Gastrocnemius medialis (tissue), 4 donors: ENCODE data around the gene RASAL2. TPM values are rescaled to one million over a fixed set of nuclear protein-coding genes. Genes with fewer than 3 reads are reported as not detected.

ENCODE experiments used
- ATAC-seq, 2 donors: fragments of 150-250 bp; one replicate each; pipeline ENCODE4 v1.9.1; 2016
- DNase-seq, 2 donors: peaks; one replicate each; pipeline ENCODE4 v3.0.0-alpha.2; 2019
- H3K27ac ChIP-seq, 4 donors: fragments of 200-600 bp; sonication (generic); 1 replicate in 1 of 4; 2 replicates in 3 of 4; pipeline ENCODE4 v1.5.1; 2016 to 2018; ENCODE audit warnings: mild to moderate bottlenecking in 2 of 4, moderate library complexity in 1 of 4
- H3K27me3 ChIP-seq, 3 donors: fragments of 200-600 bp; sonication (generic) in 2 of 3; 1 replicate in 1 of 3; 2 replicates in 2 of 3; pipeline versions ENCODE4 v1.5.1 to v1.6.0; 2016 to 2019; ENCODE audit warnings: mild to moderate bottlenecking in 1 of 3, moderate library complexity in 1 of 3
- H3K36me3 ChIP-seq, 2 donors: fragments of 200-600 bp; sonication (generic) in 1 of 2; one replicate each; pipeline ENCODE4 v1.5.1; 2017 to 2018
- H3K4me1 ChIP-seq, 2 donors: fragments of 200-600 bp; sonication (generic) in 1 of 2; one replicate each; pipeline ENCODE4 v1.5.1; 2016 to 2017; ENCODE audit warnings: mild to moderate bottlenecking in 2 of 2
- H3K4me3 ChIP-seq, 4 donors: fragments of 200-600 bp; sonication (generic) in 3 of 4; 1 replicate in 1 of 4; 2 replicates in 3 of 4; pipeline ENCODE4 v1.5.1; 2016 to 2019; ENCODE audit warnings: mild to moderate bottlenecking in 2 of 4
- H3K9me3 ChIP-seq, 3 donors: fragments of 200-600 bp; sonication (generic) in 2 of 3; 1 replicate in 1 of 3; 2 replicates in 2 of 3; pipeline ENCODE4 v1.5.1; 2016 to 2019
- POLR2A ChIP-seq, 2 donors: fragments of 450-650 bp; IDR thresholded peaks; one replicate each; pipeline ENCODE4 v1.6.1; 2017; ENCODE audit warnings: antibody characterized with exemption in 2 of 2, mild to moderate bottlenecking in 2 of 2, moderate library complexity in 2 of 2
- in situ Hi-C, 4 donors: fragments of 200-750 bp; cut with MboI; loops; one replicate each; pipeline versions ENCODE4 v1.15.0 to v1.8.0; 2017; ENCODE audit warnings: low sequenced_read_pairs in 4 of 4
- intact Hi-C: fragments of 100-400 bp; cut with DNase I; formaldehyde crosslinking; loops from one replicate; pipeline ENCODE4 v1.15.1; 2023; ENCODE audit warnings: low total_unique reads
- total RNA-seq, 4 donors: library from RNA; depleted of rRNA; stranded (reverse); fragments of >200 nt; gene quantifications; one replicate each; pipeline versions ENCODE4 v1.1.0 to v1.2.3, GENCODE V29; 2016
- TF ChIP-seq, protein P1 (sequence below), 5 experiments: fragments of 450-650 bp in 3 of 5; fragments of 200-600 bp in 2 of 5; sonication (generic) in 2 of 5; IDR thresholded peaks in 4 of 5; conservative IDR thresholded peaks in 1 of 5; 1 replicate in 4 of 5; 2 replicates in 1 of 5; pipeline ENCODE4 v1.5.1; 2016 to 2019; ENCODE audit warnings: antibody characterized with exemption in 5 of 5, mild to moderate bottlenecking in 3 of 5, moderate library complexity in 3 of 5

RASAL2 gene
- total RNA-seq, 4 donors from 2014 or later: 7.6 to 13.4 (median 8.8) TPM

DNA sequence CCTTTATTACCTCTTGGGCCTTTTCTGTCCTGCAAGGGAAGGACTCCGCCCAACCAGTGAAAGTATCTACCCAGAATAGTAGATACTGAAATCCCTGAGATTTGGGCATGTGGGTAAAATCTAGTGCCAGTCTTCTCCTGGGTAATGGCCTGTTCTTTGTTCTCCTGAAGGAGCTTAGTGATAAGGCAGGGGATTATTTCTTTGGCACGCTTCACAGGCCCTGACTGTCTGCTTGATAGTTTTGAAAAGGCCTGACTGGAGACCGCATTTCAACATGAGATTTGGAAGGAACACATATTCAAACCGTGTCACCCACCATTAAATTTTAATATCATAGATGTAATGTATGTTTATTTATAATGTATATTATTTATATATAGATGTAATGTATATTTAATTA is 48.9 kb downstream of the RASAL2 start:
- Histone ChIP-seq H3K27me3 (no peaks in the 10 kb centered on the region), H3K36me3 (no peaks in the 10 kb centered on the region), H3K4me1 (no peaks in the 10 kb centered on the region), H3K9me3 (no peaks in the 10 kb centered on the region), H3K27ac (no peak overlapping the region), H3K4me3 (no peak overlapping the region)
- in situ Hi-C loops (no loop called here), intact Hi-C loops (no loop called here)
- TF ChIP-seq, protein P1, sequence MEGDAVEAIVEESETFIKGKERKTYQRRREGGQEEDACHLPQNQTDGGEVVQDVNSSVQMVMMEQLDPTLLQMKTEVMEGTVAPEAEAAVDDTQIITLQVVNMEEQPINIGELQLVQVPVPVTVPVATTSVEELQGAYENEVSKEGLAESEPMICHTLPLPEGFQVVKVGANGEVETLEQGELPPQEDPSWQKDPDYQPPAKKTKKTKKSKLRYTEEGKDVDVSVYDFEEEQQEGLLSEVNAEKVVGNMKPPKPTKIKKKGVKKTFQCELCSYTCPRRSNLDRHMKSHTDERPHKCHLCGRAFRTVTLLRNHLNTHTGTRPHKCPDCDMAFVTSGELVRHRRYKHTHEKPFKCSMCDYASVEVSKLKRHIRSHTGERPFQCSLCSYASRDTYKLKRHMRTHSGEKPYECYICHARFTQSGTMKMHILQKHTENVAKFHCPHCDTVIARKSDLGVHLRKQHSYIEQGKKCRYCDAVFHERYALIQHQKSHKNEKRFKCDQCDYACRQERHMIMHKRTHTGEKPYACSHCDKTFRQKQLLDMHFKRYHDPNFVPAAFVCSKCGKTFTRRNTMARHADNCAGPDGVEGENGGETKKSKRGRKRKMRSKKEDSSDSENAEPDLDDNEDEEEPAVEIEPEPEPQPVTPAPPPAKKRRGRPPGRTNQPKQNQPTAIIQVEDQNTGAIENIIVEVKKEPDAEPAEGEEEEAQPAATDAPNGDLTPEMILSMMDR (IDR thresholded peaks at IDR 0.05 in 4 of 5, conservative IDR thresholded peaks at IDR 0.05 in 1 of 5): no peak
- ATAC-seq: no peak
- DNase-seq: no peak

GRCh38 chr1:178143730-178144690 is 50.1 kb downstream of the RASAL2 start:
- H3K27ac ChIP-seq: no peak overlapping the region
- no peaks in the 10 kb centered on the region for H3K27me3 ChIP-seq
- no peaks in the 10 kb centered on the region for H3K4me1 ChIP-seq
- DNase-seq: no peak
- TF ChIP-seq, protein P1 (IDR thresholded peaks at IDR 0.05 in 4 of 5, conservative IDR thresholded peaks at IDR 0.05 in 1 of 5): no peak
- TF ChIP-seq POLR2A (IDR thresholded peaks at IDR 0.05): no peak
- H3K36me3 ChIP-seq: no peaks in the 10 kb centered on the region
- ATAC-seq: no peak
- H3K4me3 ChIP-seq: no peak overlapping the region
- H3K9me3 ChIP-seq: no peaks in the 10 kb centered on the region
- intact Hi-C loops: no loop called here
- in situ Hi-C loops: no loop called here

GRCh38 chr1:178145605-178146004 is 51.7 kb downstream of the RASAL2 start:
- in situ Hi-C loops (no loop called here), intact Hi-C loops (no loop called here)
- no peak for ATAC-seq
- Histone ChIP-seq H3K4me3 (no peak overlapping the region), H3K36me3 (no peaks in the 10 kb centered on the region), H3K27ac (no peak overlapping the region), H3K4me1 (no peaks in the 10 kb centered on the region), H3K9me3 (no peaks in the 10 kb centered on the region), H3K27me3 (no peaks in the 10 kb centered on the region)
- TF ChIP-seq, protein P1 (IDR thresholded peaks at IDR 0.05 in 4 of 5, conservative IDR thresholded peaks at IDR 0.05 in 1 of 5): no peak
- TF ChIP-seq POLR2A (IDR thresholded peaks at IDR 0.05): no peak
- DNase-seq: no peak

- TF ChIP-seq POLR2A (IDR thresholded peaks at IDR 0.05): no peak
- TF ChIP-seq, protein P1 (IDR thresholded peaks at IDR 0.05 in 4 of 5, conservative IDR thresholded peaks at IDR 0.05 in 1 of 5): no peak
- in situ Hi-C loops: no loop called here
- DNase-seq: no peak
- Histone ChIP-seq H3K9me3 (no peaks in the 10 kb centered on the region), H3K36me3 (no peaks in the 10 kb centered on the region), H3K4me3 (no peak overlapping the region), H3K27ac (no peak overlapping the region), H3K4me1 (no peaks in the 10 kb centered on the region), H3K27me3 (no peaks in the 10 kb centered on the region)
- intact Hi-C loops: no loop called here
- no peak for ATAC-seq
These were observed 52.5 kb downstream of the RASAL2 start for GRCh38 chr1:178146436-178146835.
